Astrocyte of the hippocampus (primary cell): Measurements from ENCODE around the gene PRSS8.

Source experiments
- DNase-seq: peaks from one replicate; pipeline ENCODE4 v3.0.0; 2011; ENCODE audit warnings: low read depth, low spot score

PRSS8 gene

GRCh38 chr16:31083081-31083480, 52.4 kb downstream of the PRSS8 start:
- DNase-seq = no peak

- no peak for DNase-seq
Observed at GRCh38 chr16:31082368-31083045, 53.0 kb downstream of the PRSS8 start.
